IMR-90 (cell line): ENCODE data around the gene MAGI1. TPM values are rescaled to one million over a fixed set of nuclear protein-coding genes. Genes with fewer than 3 reads are reported as not detected.

Experiments
- ATAC-seq: fragments of 200-7000 bp; cut with Tn5 transposase; 2 replicates; pipeline ENCODE4 v1.9.1; 2020; ENCODE audit warnings: low read depth, mild to moderate bottlenecking, moderate library complexity
- BruUV-seq: library from RNA; stranded (reverse); fragments of 400-500 nt; replicated peaks from 2 replicates; lab custom pipeline; 2021; lab: Mats Ljungman, UMichigan
- CTCF ChIA-PET: fragments of 300-600 bp; formaldehyde crosslinking; extraction: SDS; loops from one replicate; lab custom pipeline; 2021; ENCODE audit warnings: antibody characterized with exemption; lab: Yijun Ruan, JAX
- POLR2A ChIA-PET: fragments of 300-600 bp; sonication (Branson Sonifier 250); formaldehyde crosslinking; loops from one replicate; lab custom pipeline; 2022; ENCODE audit warnings: antibody characterized with exemption; ENCODE audit not compliant: unreplicated experiment; lab: Charles Lee
- DNase-seq: peaks from one replicate; pipeline ENCODE4 v3.0.0; 2013
- H2AFZ ChIP-seq: replicated peaks from 2 replicates; pipeline ENCODE3; 2013; ENCODE audit warnings: low read length, mild to moderate bottlenecking; ENCODE audit not compliant: poor library complexity
- H2AK5ac ChIP-seq: 2 replicates; pipeline ENCODE4 v1.6.1; 2013; ENCODE audit warnings: low read depth, low read length, inconsistent platforms
- H2AK9ac ChIP-seq: replicated peaks from 2 replicates; pipeline ENCODE3; 2013; ENCODE audit warnings: mild to moderate bottlenecking, low read depth, low read length, moderate library complexity; ENCODE audit not compliant: poor library complexity
- H2BK120ac ChIP-seq: 2 replicates; pipeline ENCODE4 v1.6.1; 2013; ENCODE audit warnings: low read depth, low read length, inconsistent platforms
- H2BK15ac ChIP-seq: 3 replicates; pipeline ENCODE4 v1.6.1; 2013; ENCODE audit warnings: low read depth, low read length, inconsistent platforms
- H2BK20ac ChIP-seq: 2 replicates; pipeline ENCODE4 v1.6.1; 2013; ENCODE audit warnings: low read depth, mild to moderate bottlenecking, inconsistent platforms, low read length, moderate library complexity
- H2BK5ac ChIP-seq: 2 replicates; pipeline ENCODE4 v1.6.1; 2013; ENCODE audit warnings: mild to moderate bottlenecking, low read depth, low read length, inconsistent platforms; ENCODE audit not compliant: poor library complexity, severe bottlenecking
- H3K14ac ChIP-seq: replicated peaks from 2 replicates; pipeline ENCODE4 v1.6.1; 2013; ENCODE audit warnings: low read depth, low read length, inconsistent platforms
- H3K18ac ChIP-seq: 2 replicates; pipeline ENCODE4 v1.6.1; 2013; ENCODE audit warnings: low read depth, low read length, control low read depth
- H3K23ac ChIP-seq: 2 replicates; pipeline ENCODE4 v1.6.1; 2013; ENCODE audit warnings: low read depth, low read length, inconsistent platforms
- H3K27ac ChIP-seq: 2 replicates; pipeline ENCODE4 v1.5.1; 2013; ENCODE audit warnings: mild to moderate bottlenecking, control low read depth, low read length; ENCODE audit not compliant: insufficient read depth
- H3K27me3 ChIP-seq: 2 replicates; pipeline ENCODE4 v1.6.1; 2013; ENCODE audit warnings: low read length; ENCODE audit not compliant: control insufficient read depth, insufficient read depth
- H3K36me3 ChIP-seq: 2 replicates; pipeline ENCODE4 v1.6.1; 2013; ENCODE audit warnings: low read length, mixed read lengths; ENCODE audit not compliant: control insufficient read depth, insufficient read depth
- H3K4ac ChIP-seq: 2 replicates; pipeline ENCODE4 v1.6.1; 2013; ENCODE audit warnings: low read depth, low read length, inconsistent platforms
- H3K4me1 ChIP-seq: 2 replicates; pipeline ENCODE4 v1.6.1; 2013; ENCODE audit warnings: low read length, mixed read lengths; ENCODE audit not compliant: control insufficient read depth, insufficient read depth
- H3K4me2 ChIP-seq: 2 replicates; pipeline ENCODE4 v1.6.1; 2013; ENCODE audit warnings: low read depth, mild to moderate bottlenecking, control low read depth, low read length, moderate library complexity
- H3K4me3 ChIP-seq: 2 replicates; pipeline ENCODE4 v1.5.1; 2013; ENCODE audit warnings: low read depth, mild to moderate bottlenecking, control low read depth, low read length, moderate library complexity; ENCODE audit not compliant: insufficient read depth
- H3K56ac ChIP-seq: 2 replicates; pipeline ENCODE4 v1.6.1; 2013; ENCODE audit warnings: low read length, inconsistent platforms; ENCODE audit not compliant: insufficient read depth; ENCODE audit errors: extremely low read depth
- H3K79me1 ChIP-seq, 2 experiments: 2 replicates each; pipeline ENCODE4 v1.6.1; 2013; ENCODE audit warnings: low read length in 2 of 2, inconsistent platforms in 1 of 2, low read depth in 1 of 2
- H3K9ac ChIP-seq: 2 replicates; pipeline ENCODE4 v1.6.1; 2013; ENCODE audit warnings: low read depth, low read length, control low read depth
- H3K9me1 ChIP-seq: 2 replicates; pipeline ENCODE4 v1.6.1; 2013; ENCODE audit warnings: low read length, inconsistent platforms; ENCODE audit not compliant: insufficient read depth
- H3K9me3 ChIP-seq: 2 replicates; pipeline ENCODE4 v1.6.1; 2013; ENCODE audit warnings: low read length; ENCODE audit not compliant: control insufficient read depth, insufficient read depth
- H4K20me1 ChIP-seq: 2 replicates; pipeline ENCODE4 v1.6.1; 2013; ENCODE audit warnings: low read length, inconsistent platforms; ENCODE audit not compliant: insufficient read depth
- H4K5ac ChIP-seq: 2 replicates; pipeline ENCODE4 v1.6.1; 2013; ENCODE audit warnings: mild to moderate bottlenecking, low read depth, low read length, control low read depth
- H4K8ac ChIP-seq, 2 experiments: 2 replicates each; pipeline ENCODE4 v1.6.1; 2013; ENCODE audit warnings: low read depth in 2 of 2, low read length in 2 of 2, control low read depth in 1 of 2, inconsistent platforms in 1 of 2
- H4K91ac ChIP-seq: 2 replicates; pipeline ENCODE4 v1.6.1; 2013; ENCODE audit warnings: low read depth, low read length, inconsistent platforms; ENCODE audit not compliant: insufficient read depth
- CHD1 ChIP-seq: IDR thresholded peaks from 2 replicates; pipeline ENCODE4 v1.6.1; 2012; ENCODE audit warnings: low read depth, low read length, improper control_type of control experiment
- FOS ChIP-seq: fragments of 150-350 bp; IDR thresholded peaks from 2 replicates; pipeline ENCODE4 v1.6.1; 2016; ENCODE audit warnings: low read depth, low read length
- MAFK ChIP-seq: IDR thresholded peaks from 2 replicates; pipeline ENCODE4 v1.6.1; 2012; ENCODE audit warnings: low read depth, low read length, improper control_type of control experiment
- MXI1 ChIP-seq: IDR thresholded peaks from 2 replicates; pipeline ENCODE4 v1.6.1; 2012; ENCODE audit warnings: low read depth, mild to moderate bottlenecking, low read length, moderate library complexity, borderline replicate concordance
- RAD21 ChIP-seq: IDR thresholded peaks from 2 replicates; pipeline ENCODE4 v1.6.1; 2012; ENCODE audit warnings: low read length, improper control_type of control experiment
- dilution Hi-C: fragments of 300-500 bp; cut with HindIII; formaldehyde crosslinking; loops from one replicate; pipeline ENCODE4 v1.14.3; 2018; ENCODE audit warnings: low sequenced_read_pairs; ENCODE audit not compliant: unreplicated experiment
- in situ Hi-C: fragments of 300-500 bp; cut with MboI; formaldehyde crosslinking; loops from 3 replicates; pipeline ENCODE4 v1.14.3; 2019; ENCODE audit warnings: low sequenced_read_pairs, inconsistent platforms, mixed read lengths
- intact Hi-C: fragments of 100-400 bp; cut with micrococcal nuclease; formaldehyde crosslinking; loops from 2 replicates; pipeline ENCODE4 v1.10.0; 2022
- polyA plus RNA-seq, 3 experiments: library from polyadenylated mRNA; depleted of rRNA; stranded (reverse); fragments of >200 nt; gene quantifications; 2 replicates each; pipeline ENCODE4 v1.2.3, GENCODE V29; 2012; ENCODE audit warnings: low replicate concordance in 1 of 3
- total RNA-seq: library from RNA; depleted of rRNA; stranded (reverse); fragments of >200 nt; gene quantifications from 2 replicates; pipeline ENCODE4 v1.2.3, GENCODE V29; 2012
- TF ChIP-seq, protein P1 (sequence below): fragments of 150-350 bp; IDR thresholded peaks from 2 replicates; pipeline ENCODE4 v1.6.1; 2017; ENCODE audit warnings: mild to moderate bottlenecking, antibody characterized with exemption, low read length, low read depth
- TF ChIP-seq, protein P2 (sequence below): conservative IDR thresholded peaks from 2 replicates; pipeline ENCODE4 v1.5.1; 2012; ENCODE audit warnings: mild to moderate bottlenecking, low read depth, low read length, improper control_type of control experiment
- TF ChIP-seq, protein P3 (sequence below): fragments of 150-350 bp; IDR thresholded peaks from 2 replicates; pipeline ENCODE4 v1.6.1; 2016; ENCODE audit warnings: low read depth, mild to moderate bottlenecking, low read length, moderate library complexity, borderline replicate concordance

Gene MAGI1
- total and polyA plus RNA-seq, 2 of the 4 experiments (the other 2 are of a cell fraction), result 14.5 to 24.2 TPM

DNA sequence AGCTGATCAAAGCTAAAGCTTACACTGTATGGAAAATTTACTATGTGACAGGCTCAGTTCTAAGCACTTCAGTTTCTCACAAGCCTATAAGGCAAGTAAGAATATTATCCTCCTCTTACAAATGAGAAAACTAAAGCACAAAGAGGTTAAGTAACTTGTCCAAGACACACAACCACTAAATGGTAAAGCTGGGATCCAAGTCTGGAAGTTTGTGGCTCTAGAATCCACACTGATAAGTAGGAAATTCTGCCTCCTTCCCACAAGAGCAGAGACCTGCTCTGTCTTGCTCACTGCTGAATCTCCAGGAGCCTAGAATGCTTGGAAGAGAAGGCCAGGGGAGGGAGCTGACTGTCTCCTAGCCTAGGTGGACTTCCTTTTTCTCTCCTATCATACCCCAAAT is 60.6 kb downstream of the MAGI1 start:
- Histone ChIP-seq H2AK9ac (no peak overlapping the region), H2AK5ac (peak overlapping the region; percentile 17; the same call in 1 of the 2 replicates), H3K9me3 (peaks cover 2% of the 10 kb centered on the region; the same call in 1 of the 2 replicates), H2AFZ (no peak overlapping the region), H2BK5ac (no peak overlapping the region), H3K4me2 (no peak overlapping the region), H3K4me1 (peaks cover 6% of the 10 kb centered on the region), H3K18ac (no peak overlapping the region), H3K9ac (no peak overlapping the region), H3K9me1 (peaks cover 14% of the 10 kb centered on the region; the same call in 1 of the 2 replicates), H2BK15ac (0 out of 3 replicates have a peak overlapping the region, but pooled peaks have one; percentile 25), H2BK20ac (peak overlapping the region; percentile 4; the same call in 1 of the 2 replicates), H4K8ac (peak overlapping the region in 1 of 2 experiments; percentile 26; a peak in 1 of 4 replicates), H3K36me3 (peaks cover 1% of the 10 kb centered on the region; the same call in 1 of the 2 replicates), H3K14ac (0 out of 2 replicates have a peak overlapping the region, but pooled peaks have one; percentile 33), H2BK120ac (no peak overlapping the region), H4K20me1 (no peaks in the 10 kb centered on the region), H3K79me1 (peaks cover 13 to 53% of the 10 kb centered on the region in 2 experiments), H4K5ac (no peak overlapping the region), H3K27me3 (no peaks in the 10 kb centered on the region), H3K4ac (peak overlapping the region; percentile 14; the same call in 1 of the 2 replicates), H3K56ac (no peak overlapping the region), H3K4me3 (no peak overlapping the region), H4K91ac (no peak overlapping the region; the same call in 1 of the 2 replicates), H3K23ac (no peak overlapping the region; the same call in 1 of the 2 replicates), H3K27ac (no peak overlapping the region)
- DNase-seq, result no peak
- no TSS peak for BruUV-seq
- CTCF ChIA-PET, result interaction anchor here (0.6 kb wide), 1 partner anchor 893 kb away, joined by 3 read pairs; no protein-coding TSS in a partner anchor
- intact Hi-C loops (no loop called here), dilution Hi-C loops (no loop called here), in situ Hi-C loops (no loop called here)
- POLR2A ChIA-PET, result no interaction called here
- TF ChIP-seq FOS, result no peak
- no peak for TF ChIP-seq RAD21
- TF ChIP-seq CHD1, result no peak
- TF ChIP-seq, protein P1, sequence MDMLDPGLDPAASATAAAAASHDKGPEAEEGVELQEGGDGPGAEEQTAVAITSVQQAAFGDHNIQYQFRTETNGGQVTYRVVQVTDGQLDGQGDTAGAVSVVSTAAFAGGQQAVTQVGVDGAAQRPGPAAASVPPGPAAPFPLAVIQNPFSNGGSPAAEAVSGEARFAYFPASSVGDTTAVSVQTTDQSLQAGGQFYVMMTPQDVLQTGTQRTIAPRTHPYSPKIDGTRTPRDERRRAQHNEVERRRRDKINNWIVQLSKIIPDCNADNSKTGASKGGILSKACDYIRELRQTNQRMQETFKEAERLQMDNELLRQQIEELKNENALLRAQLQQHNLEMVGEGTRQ, result no peak
- TF ChIP-seq, protein P2, sequence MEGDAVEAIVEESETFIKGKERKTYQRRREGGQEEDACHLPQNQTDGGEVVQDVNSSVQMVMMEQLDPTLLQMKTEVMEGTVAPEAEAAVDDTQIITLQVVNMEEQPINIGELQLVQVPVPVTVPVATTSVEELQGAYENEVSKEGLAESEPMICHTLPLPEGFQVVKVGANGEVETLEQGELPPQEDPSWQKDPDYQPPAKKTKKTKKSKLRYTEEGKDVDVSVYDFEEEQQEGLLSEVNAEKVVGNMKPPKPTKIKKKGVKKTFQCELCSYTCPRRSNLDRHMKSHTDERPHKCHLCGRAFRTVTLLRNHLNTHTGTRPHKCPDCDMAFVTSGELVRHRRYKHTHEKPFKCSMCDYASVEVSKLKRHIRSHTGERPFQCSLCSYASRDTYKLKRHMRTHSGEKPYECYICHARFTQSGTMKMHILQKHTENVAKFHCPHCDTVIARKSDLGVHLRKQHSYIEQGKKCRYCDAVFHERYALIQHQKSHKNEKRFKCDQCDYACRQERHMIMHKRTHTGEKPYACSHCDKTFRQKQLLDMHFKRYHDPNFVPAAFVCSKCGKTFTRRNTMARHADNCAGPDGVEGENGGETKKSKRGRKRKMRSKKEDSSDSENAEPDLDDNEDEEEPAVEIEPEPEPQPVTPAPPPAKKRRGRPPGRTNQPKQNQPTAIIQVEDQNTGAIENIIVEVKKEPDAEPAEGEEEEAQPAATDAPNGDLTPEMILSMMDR, result no peak
- TF ChIP-seq MAFK, result no peak
- no peak for TF ChIP-seq MXI1
- TF ChIP-seq, protein P3, sequence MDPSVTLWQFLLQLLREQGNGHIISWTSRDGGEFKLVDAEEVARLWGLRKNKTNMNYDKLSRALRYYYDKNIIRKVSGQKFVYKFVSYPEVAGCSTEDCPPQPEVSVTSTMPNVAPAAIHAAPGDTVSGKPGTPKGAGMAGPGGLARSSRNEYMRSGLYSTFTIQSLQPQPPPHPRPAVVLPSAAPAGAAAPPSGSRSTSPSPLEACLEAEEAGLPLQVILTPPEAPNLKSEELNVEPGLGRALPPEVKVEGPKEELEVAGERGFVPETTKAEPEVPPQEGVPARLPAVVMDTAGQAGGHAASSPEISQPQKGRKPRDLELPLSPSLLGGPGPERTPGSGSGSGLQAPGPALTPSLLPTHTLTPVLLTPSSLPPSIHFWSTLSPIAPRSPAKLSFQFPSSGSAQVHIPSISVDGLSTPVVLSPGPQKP, result no peak
- ATAC-seq, result no peak
